Keratinocyte (primary cell): ENCODE measurements around the gene EPC2. TPM values are rescaled to one million over a fixed set of nuclear protein-coding genes. Genes with fewer than 3 reads are reported as not detected.

Experiments used
- DNase-seq: peaks from one replicate; pipeline ENCODE4 v3.0.0-alpha.2; 2011; ENCODE audit warnings: low read depth, missing footprints, low spot score
- FAIRE-seq: peaks from 2 replicates; lab custom pipeline; 2011; peaks lifted over from hg19 to GRCh38; lab: Jason Lieb, UNC
- H2AFZ ChIP-seq: 2 replicates; pipeline ENCODE4 v1.6.0; 2012; ENCODE audit warnings: low read length, control low read depth, inconsistent platforms; ENCODE audit not compliant: control insufficient read depth
- H3K27ac ChIP-seq: 2 replicates; pipeline ENCODE4 v1.5.1; 2011; ENCODE audit warnings: low read length; ENCODE audit not compliant: control insufficient read depth, insufficient read depth
- H3K27me3 ChIP-seq: 3 replicates; pipeline ENCODE4 v1.6.0; 2011; ENCODE audit warnings: low read length; ENCODE audit not compliant: control insufficient read depth, insufficient read depth; ENCODE audit errors: extremely low read depth
- H3K36me3 ChIP-seq, 2 experiments: 2 replicates in 1 of 2; 3 replicates in 1 of 2; pipeline ENCODE4 v1.5.1; 2011; ENCODE audit warnings: low read length in 2 of 2, mild to moderate bottlenecking in 1 of 2; ENCODE audit not compliant: control insufficient read depth in 2 of 2, insufficient read depth in 2 of 2; ENCODE audit errors: extremely low read depth in 1 of 2
- H3K4me1 ChIP-seq: 3 replicates; pipeline ENCODE4 v1.5.1; 2011; ENCODE audit warnings: low read length; ENCODE audit not compliant: control insufficient read depth, insufficient read depth; ENCODE audit errors: extremely low read depth
- H3K4me2 ChIP-seq: 3 replicates; pipeline ENCODE4 v1.6.0; 2011; ENCODE audit warnings: low read depth, low read length; ENCODE audit not compliant: control insufficient read depth, insufficient read depth; ENCODE audit errors: extremely low read depth
- H3K4me3 ChIP-seq, 3 experiments: fragments of 200-600 bp in 1 of 3; sonication (generic) in 1 of 3; 2 replicates in 2 of 3; 3 replicates in 1 of 3; pipeline ENCODE4 v1.5.1; 2011 to 2016; ENCODE audit warnings: low read length in 3 of 3, mild to moderate bottlenecking in 3 of 3, control low read depth in 2 of 3, inconsistent platforms in 1 of 3, low read depth in 1 of 3, mixed read lengths in 1 of 3, mixed run types in 1 of 3, moderate library complexity in 1 of 3; ENCODE audit not compliant: control insufficient read depth in 2 of 3, insufficient read depth in 2 of 3; ENCODE audit errors: extremely low read depth in 1 of 3
- H3K79me2 ChIP-seq: 2 replicates; pipeline ENCODE4 v1.6.0; 2012; ENCODE audit warnings: low read length; ENCODE audit not compliant: control insufficient read depth, insufficient read depth
- H3K9ac ChIP-seq: 3 replicates; pipeline ENCODE4 v1.6.0; 2011; ENCODE audit warnings: low read length; ENCODE audit not compliant: control insufficient read depth, insufficient read depth; ENCODE audit errors: extremely low read depth
- H3K9me1 ChIP-seq: 3 replicates; pipeline ENCODE4 v1.6.0; 2011; ENCODE audit warnings: low read length; ENCODE audit not compliant: control insufficient read depth, insufficient read depth; ENCODE audit errors: extremely low read depth
- H3K9me3 ChIP-seq: 2 replicates; pipeline ENCODE4 v1.5.1; 2012; ENCODE audit warnings: low read depth, low read length; ENCODE audit not compliant: control insufficient read depth
- H4K20me1 ChIP-seq: 3 replicates; pipeline ENCODE4 v1.6.0; 2011; ENCODE audit warnings: low read length; ENCODE audit not compliant: control insufficient read depth, insufficient read depth; ENCODE audit errors: extremely low read depth
- EZH2 ChIP-seq: IDR thresholded peaks from one replicate; pipeline ENCODE4 v1.6.1; 2012; ENCODE audit warnings: inconsistent platforms, mild to moderate bottlenecking, low read length, moderate library complexity
- dilution Hi-C: fragments of 300-500 bp; cut with MboI; formaldehyde crosslinking; loops from one replicate; pipeline ENCODE4 v1.7.0; 2020; ENCODE audit warnings: low sequenced_read_pairs; ENCODE audit not compliant: extremely low pct_ligation_motif_present
- polyA plus RNA-seq, 5 experiments: library from polyadenylated mRNA; depleted of rRNA in 3 of 5; stranded (reverse) in 3 of 5; stranded (forward) in 1 of 5; unstranded in 1 of 5; fragments of >200 nt; gene quantifications; 1 replicate in 1 of 5; 2 replicates in 3 of 5; 3 replicates in 1 of 5; pipeline versions ENCODE4 v1.2.1 to v1.2.3, GENCODE V29; 2011 to 2012; ENCODE audit warnings: missing spikeins in 2 of 5, low read depth in 1 of 5, low replicate concordance in 1 of 5
- TF ChIP-seq, protein P1 (sequence below), 3 experiments: IDR thresholded peaks in 1 of 3; conservative IDR thresholded peaks in 1 of 3; optimal IDR thresholded peaks in 1 of 3; 2 replicates in 2 of 3; 3 replicates in 1 of 3; pipeline versions ENCODE3 to v1.5.1; 2011; ENCODE audit warnings: low read length in 3 of 3, mild to moderate bottlenecking in 3 of 3, moderate library complexity in 2 of 3, control low read depth in 1 of 3, inconsistent platforms in 1 of 3; ENCODE audit not compliant: insufficient read depth in 2 of 3; ENCODE audit errors: extremely low read depth in 1 of 3

Gene EPC2
- polyA plus RNA-seq, 1 donor (not counting 4 experiments of a cell fraction or from before 2014, with no cell fraction given) = 13.1 TPM

DNA sequence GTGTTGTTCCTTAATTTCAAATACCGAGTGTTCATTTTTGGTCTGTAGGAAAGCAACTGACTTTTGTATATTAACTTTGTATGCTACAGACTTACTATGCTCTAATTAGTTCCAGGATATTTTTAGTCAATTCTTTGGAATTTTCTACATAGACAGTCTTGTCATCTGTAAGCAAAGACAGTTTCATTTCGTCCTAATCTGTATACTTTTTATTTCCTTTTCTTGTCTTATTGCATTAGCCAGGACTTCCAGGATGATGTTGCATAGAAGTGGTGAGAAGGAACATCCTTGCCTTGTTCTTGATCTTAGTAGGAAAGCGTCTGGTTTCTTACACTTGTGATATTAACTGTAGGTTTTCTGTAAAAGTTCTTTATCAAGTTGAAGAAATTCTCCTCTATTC is 56.5 kb downstream of the EPC2 start:
- H3K27ac ChIP-seq = no peak overlapping the region
- no peaks in the 10 kb centered on the region for H3K36me3 ChIP-seq
- dilution Hi-C loops = no loop called here
- H3K27me3 ChIP-seq = no peaks in the 10 kb centered on the region
- H3K9me3 ChIP-seq = no peaks in the 10 kb centered on the region
- DNase-seq = no peak
- H3K4me1 ChIP-seq = no peaks in the 10 kb centered on the region
- H3K79me2 ChIP-seq = peaks cover 12% of the 10 kb centered on the region
- H2AFZ ChIP-seq = no peak overlapping the region
- H3K9me1 ChIP-seq = no peaks in the 10 kb centered on the region
- TF ChIP-seq, protein P1, sequence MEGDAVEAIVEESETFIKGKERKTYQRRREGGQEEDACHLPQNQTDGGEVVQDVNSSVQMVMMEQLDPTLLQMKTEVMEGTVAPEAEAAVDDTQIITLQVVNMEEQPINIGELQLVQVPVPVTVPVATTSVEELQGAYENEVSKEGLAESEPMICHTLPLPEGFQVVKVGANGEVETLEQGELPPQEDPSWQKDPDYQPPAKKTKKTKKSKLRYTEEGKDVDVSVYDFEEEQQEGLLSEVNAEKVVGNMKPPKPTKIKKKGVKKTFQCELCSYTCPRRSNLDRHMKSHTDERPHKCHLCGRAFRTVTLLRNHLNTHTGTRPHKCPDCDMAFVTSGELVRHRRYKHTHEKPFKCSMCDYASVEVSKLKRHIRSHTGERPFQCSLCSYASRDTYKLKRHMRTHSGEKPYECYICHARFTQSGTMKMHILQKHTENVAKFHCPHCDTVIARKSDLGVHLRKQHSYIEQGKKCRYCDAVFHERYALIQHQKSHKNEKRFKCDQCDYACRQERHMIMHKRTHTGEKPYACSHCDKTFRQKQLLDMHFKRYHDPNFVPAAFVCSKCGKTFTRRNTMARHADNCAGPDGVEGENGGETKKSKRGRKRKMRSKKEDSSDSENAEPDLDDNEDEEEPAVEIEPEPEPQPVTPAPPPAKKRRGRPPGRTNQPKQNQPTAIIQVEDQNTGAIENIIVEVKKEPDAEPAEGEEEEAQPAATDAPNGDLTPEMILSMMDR (optimal IDR thresholded peaks at IDR 0.05 in 1 of 3, IDR thresholded peaks at IDR 0.05 in 1 of 3, conservative IDR thresholded peaks at IDR 0.05 in 1 of 3; ENCODE audit: extremely low read depth in 1 of 3, insufficient read depth in 2 of 3, low read length in 3 of 3) = no peak
- TF ChIP-seq EZH2 = no peak
- no peak overlapping the region for H3K4me2 ChIP-seq
- H3K4me3 ChIP-seq = no peak overlapping the region
- no peaks in the 10 kb centered on the region for H4K20me1 ChIP-seq
- H3K9ac ChIP-seq = no peak overlapping the region
- FAIRE-seq = no peak

- Histone ChIP-seq H3K9ac (no peak overlapping the region), H3K36me3 (no peaks in the 10 kb centered on the region), H3K4me1 (no peaks in the 10 kb centered on the region), H4K20me1 (no peaks in the 10 kb centered on the region), H3K79me2 (peaks cover 12% of the 10 kb centered on the region), H2AFZ (no peak overlapping the region), H3K27ac (no peak overlapping the region), H3K9me3 (no peaks in the 10 kb centered on the region), H3K9me1 (no peaks in the 10 kb centered on the region), H3K4me3 (no peak overlapping the region), H3K4me2 (no peak overlapping the region), H3K27me3 (no peaks in the 10 kb centered on the region)
- TF ChIP-seq, protein P1 (optimal IDR thresholded peaks at IDR 0.05 in 1 of 3, IDR thresholded peaks at IDR 0.05 in 1 of 3, conservative IDR thresholded peaks at IDR 0.05 in 1 of 3; ENCODE audit: extremely low read depth in 1 of 3, insufficient read depth in 2 of 3, low read length in 3 of 3) = no peak
- TF ChIP-seq EZH2 = no peak
- FAIRE-seq (no peak), DNase-seq (no peak)
- dilution Hi-C loops = no loop called here
Observed at GRCh38 chr2:148701877-148702276, 57.3 kb downstream of the EPC2 start.
